H4 (cell line): ENCODE data around the gene NUTF2. TPM values are rescaled to one million over a fixed set of nuclear protein-coding genes. Genes with fewer than 3 reads are reported as not detected.
"Not testable (repeated sequence)": the region's sequence is repeated elsewhere in the genome, so short reads cannot be mapped to it uniquely, and the experiment has no call there.

Experiments
- DNase-seq: peaks from one replicate; pipeline ENCODE4 v3.0.0-alpha.2; 2015; ENCODE audit warnings: low spot score
- total RNA-seq: library from RNA; depleted of rRNA; stranded (reverse); fragments of >200 nt; shearing (Covaris generic); gene quantifications from 2 replicates; pipeline ENCODE4 v1.2.3, GENCODE V29; 2014; rRNA removed

NUTF2 gene
- 95.0 and 256 TPM in 2 replicates for total RNA-seq

DNA sequence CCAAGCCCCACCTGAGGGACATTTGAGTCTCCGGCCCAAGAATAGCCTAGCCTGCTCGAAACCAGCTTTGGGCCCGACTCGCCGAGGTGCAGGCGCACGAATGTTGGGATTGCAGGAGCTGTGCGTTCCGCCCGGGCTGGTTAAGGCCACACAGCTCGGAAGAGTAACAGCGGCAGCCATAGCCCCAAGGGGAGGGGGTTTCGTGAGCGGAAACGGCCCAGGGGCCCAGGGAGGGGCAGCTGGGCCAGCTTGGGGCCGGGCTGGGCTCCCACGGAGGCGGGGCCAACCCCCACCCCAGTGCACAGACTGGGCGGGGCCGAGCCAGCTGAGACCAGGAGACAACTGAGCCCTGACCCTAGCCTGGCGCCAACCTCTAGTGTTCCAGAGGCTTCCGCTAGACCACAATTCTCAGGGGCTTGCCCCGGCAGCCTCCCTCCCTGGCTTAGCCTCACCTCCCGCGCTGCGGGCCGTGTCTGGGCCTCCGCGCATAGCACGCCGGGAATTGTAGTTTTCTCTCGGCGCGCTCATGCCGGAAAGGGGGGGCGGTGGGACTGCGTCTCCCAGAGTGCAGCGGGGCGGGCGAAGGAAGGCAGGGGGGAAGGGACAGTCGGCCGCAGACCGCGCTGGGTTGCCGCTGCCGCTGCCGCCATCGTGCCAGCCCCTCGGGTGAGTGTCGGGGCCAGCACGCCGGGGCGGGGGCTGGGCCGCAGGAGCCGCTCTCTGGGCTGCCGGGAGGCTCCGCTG, at the start of gene NUTF2:
NUTF2 (plus strand) TSS at position 614 of the 744 bp plus-strand sequence. CDS start 18,198 bp downstream, outside the sequence.
- peak; percentile 92 for DNase-seq

DNA sequence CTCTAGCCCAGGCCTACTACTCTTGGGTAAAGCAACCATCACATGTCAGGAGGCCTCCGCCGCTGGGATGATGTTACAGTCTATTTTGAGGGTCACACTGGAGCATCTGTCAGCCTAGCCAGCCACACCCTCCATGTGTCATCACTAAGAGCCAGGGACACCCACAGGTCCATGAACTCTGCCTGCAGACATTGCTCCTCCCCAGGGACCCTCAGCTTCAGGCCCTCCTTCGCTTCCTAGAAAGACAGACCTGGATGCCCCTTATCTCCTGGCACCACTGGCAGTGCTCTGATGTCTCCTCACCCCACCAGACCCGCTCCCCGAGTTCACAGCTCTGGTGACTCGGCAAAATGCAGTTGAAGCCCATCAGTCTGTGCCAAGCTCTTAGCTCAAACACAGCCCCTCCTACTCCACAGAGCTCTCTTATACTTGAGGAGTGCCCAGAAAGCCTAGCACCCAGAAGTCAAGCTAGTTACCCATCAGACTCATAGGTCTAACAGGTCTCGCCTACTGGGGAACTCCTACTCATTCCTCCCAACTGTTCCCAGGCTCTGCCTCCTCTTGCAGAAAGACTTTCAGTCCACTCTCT, 46.3 kb upstream of the NUTF2 start:
- no peak for DNase-seq

DNA sequence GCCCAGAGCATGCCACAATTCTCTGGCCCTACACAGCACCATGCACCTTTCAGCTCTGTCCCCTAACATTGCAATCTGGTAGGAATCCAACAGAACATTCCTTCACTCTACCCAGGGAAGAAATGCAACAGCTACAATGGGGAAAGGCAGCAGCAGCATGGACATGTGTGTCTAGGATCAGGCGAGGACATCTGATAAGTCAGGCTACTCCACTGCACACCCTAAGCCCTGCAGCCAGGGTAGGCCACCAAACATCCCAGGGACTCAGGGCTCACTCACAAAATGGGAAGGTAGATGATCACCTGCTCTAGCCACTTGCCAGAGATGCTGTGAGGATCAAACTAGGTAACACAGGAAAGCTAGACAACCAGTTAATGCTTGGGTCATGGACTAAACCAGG, 45.5 kb upstream of the NUTF2 start:
- DNase-seq: no peak

DNA sequence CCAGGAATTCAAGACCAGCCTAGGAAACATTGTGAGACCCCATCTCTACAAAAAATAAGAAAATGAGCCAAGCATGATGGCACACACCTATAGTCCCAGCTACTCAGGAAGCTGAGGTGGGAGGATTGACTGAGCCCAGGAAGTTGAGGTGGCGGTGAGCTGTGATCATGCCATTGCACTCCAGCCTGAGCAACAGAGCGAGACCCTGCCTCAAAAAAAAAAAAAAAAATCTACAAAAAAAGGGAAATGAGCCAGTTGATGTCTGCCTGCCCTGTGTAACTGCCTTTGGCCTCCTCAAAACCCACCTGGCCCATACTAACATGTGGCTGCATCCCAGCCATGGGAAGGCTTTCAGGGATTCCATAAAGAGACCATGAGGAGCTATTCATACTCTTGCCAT, 44.9 kb upstream of the NUTF2 start:
- no peak for DNase-seq

DNA sequence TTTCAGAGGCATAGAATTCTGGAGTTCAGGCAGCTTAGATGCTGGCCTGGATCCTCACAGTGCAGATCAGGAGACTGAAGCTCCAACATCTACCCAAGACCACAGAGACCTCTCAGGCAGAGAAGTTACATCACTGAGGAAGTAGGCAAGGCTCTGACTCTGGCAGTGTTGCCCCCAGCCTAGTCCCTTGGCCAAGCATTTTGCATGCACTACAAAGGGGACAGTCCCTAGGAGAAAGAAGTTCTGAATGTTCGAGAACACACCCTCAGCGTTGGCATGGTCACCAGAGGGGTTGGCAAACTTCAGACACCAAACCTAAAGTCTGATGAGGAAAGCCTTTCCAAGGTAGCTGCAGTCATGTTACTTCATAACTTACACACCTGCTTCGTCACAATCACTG, 42.8 kb upstream of the NUTF2 start:
- DNase-seq: no peak

DNA sequence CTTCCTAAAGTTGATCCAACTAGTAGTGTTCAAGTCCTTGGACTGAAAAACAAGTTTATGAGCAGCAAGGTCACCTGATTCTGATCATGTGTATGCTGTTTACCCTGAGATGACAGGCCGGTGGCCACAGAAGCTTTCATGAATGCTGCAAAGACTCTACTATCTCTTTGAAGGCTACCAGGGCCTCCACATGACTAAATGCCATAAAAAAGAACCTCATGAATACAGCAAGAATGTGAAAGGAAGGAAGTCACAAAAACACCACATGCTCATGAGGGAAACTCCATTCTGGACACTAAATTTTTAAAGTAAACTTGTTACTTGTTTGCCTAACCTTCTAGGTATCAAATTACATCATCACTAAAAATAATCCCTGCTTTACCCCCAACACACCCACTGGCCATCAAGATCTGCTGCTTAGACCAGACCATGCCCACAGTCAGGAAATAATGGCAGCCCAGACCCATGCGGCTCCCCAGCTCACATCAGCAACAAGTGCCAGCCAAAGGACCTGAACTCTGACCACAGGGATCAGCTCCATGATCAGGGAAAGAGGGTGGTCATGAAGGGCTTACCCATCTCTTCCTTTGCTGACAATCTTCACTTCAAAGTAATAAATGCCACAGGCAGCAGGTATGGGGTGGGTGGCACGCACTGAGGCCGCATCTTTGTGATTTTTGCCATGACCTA, 41.7 kb upstream of the NUTF2 start:
- no peak for DNase-seq

DNA sequence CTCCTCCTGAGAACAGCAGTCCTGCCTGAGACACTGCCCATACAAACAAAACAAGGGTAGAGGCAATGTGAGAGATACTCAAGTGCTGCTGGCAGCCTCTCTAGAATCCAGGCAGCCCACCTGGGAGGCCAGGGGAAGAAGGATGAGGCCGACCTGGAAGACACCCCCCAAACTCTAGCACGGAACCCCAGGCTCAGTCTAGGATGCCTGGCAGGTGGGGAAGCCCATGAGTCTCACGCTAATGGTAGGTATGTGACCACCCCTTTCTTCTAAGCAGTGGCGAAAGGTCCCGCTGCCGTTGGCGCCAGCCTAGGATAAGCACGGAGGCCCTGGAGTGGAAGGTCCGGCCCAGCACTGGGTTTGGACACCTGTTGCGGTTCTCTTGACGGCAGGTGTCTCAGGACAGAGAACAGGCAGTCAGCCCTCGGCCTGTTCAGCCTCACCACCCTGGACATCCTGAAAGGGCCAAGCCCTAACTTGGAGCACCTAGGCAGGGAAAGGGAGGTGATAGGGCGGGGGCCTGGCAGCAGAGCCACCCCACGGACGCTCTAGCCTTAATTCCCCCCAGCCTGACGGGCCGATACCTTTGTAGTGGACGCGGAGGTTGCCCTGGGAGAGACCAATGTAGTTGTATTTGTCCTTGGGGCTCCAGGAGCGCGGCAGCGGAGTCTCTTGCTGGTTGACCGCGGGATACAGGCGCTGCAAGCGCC, 40.9 kb upstream of the NUTF2 start:
- no peak for DNase-seq

DNA sequence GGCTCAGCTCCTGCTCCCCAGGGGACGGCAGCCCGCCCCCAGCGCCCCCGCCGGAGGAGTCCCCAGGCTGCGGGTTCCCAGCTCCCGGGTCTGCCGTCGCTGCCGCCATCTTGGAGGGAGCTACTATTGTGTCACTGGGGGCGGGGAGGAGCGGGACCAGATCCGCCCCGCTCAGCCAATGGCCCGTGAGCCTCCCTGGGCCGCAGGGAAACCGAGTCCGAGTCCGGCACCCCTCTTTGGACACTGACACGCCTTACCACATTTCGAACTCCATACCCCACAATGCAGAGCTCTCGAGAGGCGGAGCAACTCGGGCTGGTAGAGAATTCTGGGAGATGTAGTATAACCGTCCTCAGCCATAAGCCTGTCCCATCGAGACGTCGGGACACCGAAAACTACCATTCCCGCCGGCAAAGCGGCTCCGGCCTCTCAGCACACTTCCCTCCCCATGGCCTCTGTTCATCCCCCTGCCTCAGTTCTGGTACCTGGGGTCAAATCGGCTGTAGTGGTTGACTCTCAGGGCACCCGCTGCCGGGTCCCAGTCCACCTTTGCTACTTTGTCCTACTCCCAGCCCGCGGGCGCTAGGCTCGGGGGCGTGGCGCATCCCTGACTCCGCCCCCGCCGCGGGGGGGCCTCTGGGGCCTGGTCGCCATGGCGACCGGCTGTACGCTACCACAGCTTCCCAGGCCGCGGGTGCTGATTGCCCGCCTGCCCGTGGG, 40.1 kb upstream of the NUTF2 start, which contains the start of the genes RANBP10 and TSNAXIP1:
RANBP10 (minus strand) TSS at position 133 of the 720 bp plus-strand sequence; CDS start at position 109, 24 bp downstream.
TSNAXIP1 (plus strand) TSS at position 462 of the 720 bp plus-strand sequence. CDS start 261 bp downstream, outside the sequence.
- DNase-seq: peak; percentile 99

DNA sequence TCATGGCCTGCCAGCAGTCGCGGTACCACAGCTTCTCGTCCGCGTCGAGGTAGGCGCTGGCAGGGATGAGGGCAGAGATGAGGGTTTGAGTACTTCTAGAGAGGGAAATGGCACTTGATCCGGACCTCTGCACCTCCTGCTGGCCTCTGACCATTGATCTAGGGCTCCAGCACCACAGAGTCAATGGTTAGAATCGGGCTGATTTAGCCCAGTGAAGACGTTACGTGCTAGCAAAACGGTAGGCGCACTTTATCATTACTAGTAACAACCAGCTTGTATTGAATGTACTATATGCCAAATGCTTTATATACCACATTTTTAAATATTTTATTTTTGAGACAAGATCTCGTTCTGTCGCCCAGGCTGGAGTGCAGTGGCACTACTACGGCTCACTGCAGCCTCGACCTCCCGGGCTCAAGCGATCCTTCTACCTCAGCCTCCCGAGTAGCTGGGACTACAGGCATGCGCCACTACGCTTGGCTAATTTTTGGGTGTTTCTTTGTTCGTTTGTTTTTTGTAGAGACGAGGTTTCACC, 39.5 kb upstream of the NUTF2 start:
- no peak for DNase-seq

DNA sequence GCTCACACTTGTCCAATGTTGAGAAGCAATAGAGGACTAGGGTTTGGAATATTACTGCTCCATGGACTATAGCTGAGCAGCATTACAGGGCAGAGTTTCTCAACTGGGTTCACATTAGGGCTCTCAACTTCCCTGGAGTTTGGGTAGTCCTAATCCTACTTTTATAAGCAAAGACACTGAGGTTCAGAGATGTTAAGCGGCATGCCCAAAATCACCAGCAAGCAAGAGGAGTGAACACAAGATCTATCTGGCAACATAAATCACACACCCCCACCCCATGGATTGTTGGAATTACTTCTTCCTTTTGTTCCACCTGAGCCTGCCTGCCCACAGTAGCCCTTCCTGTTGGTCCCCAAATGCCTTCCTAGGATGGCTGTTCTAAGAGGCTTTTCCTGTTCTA, 34.8 kb upstream of the NUTF2 start:
- no peak for DNase-seq

DNA sequence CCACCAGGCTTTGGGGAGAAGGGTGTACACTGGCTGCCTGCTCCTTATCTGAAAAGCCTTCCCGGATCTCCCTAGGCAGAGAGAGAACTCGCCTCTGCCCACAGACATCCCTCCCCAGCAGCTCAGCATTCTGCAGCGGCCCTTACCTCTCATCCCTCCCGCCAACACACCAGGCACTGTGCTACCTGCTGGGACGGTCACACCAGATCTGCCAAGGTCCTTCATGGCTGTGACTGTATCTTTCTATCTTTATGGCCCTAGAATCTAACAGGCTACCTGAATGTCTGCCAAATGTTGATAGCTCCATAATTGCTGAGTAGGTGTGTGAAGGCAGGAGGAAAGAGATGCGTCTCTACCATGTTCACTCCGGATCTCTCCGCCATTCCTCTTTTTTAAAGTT, 32.2 kb upstream of the NUTF2 start:
- DNase-seq: no peak

DNA sequence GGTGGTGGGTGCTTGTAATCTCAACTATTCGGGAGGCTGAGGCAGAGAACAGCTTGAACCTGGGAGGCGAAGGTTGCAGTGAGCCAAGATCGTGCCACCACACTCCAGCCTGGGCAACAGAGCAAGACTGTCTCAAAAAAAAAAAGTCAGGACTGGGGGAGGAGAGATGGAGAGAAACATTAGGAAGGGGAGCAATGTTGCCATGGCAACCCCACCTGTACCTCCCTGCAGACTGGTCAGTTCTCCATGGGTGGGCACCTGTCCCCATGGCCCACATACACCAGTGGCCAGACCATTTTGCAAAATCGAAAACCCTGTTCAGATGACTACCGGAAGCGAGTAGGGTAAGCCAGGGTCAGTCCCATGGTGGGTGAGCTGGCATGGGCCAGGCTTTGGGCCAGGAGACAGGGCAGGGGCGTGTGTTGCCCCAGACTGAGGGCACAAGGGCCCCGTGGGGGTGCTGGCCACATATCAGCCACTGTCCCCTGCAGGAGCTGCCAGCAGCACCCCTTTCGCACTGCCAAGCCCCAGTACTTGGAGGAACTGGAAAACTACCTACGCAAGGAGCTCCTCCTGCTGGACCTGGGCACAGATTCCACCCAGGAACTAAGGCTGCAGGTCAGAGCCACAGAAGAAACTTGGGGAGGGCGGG, 26.0 kb upstream of the NUTF2 start:
- DNase-seq: no peak

DNA sequence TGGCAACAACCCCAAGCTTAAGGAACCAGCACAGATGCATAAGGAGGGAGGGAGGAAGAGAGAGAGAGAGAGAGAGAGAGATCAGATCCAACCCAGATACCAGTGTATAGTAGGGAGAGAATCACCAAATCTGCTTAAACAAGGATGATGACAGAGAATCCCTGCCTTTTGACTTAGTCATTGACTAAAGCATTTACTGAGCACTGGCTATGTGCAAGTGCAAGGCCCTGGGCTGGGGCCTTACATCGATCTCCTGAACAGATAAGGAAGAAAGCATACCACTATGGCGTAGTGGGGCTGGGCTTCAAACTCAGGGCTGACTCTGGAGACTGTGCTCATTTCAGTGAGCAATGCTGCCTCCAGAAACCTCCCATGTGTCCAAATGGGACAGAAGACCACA, 24.2 kb upstream of the NUTF2 start:
- no peak for DNase-seq

DNA sequence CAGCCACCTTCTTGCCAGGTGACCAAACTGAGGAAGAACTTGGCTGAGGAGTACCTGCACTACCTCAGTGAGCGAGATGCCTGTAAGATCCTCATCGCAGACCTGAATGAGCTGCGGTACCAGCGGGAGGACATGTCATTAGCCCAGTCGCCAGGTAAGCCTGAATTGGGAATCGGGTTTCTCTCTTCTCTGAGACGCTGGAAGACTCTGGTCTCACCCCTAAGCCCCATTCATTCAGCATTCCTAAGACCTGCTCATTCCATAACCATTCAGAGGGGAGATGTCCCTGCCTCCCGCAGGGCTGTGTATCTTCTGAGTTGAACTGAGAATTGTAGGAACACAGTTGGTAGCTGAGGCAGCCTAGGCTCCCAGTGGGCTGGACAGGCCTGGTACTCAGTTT, 21.6 kb upstream of the NUTF2 start:
- no peak for DNase-seq

DNA sequence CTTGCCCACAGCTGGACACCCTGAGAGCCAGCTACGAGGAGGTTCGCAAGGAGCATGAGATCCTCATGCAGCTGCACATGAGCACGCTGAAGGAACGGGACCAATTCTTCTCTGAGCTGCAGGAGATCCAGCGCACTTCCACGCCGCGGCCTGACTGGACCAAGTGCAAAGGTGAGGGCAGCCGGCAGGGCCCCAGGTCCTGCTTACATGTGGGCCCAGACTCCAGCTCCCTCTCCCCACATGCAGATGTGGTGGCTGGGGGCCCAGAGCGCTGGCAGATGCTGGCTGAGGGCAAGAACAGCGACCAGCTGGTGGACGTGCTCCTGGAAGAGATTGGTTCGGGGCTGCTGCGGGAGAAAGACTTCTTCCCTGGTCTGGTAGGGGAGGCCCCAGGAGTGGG, 20.8 kb upstream of the NUTF2 start:
- no peak for DNase-seq

DNA sequence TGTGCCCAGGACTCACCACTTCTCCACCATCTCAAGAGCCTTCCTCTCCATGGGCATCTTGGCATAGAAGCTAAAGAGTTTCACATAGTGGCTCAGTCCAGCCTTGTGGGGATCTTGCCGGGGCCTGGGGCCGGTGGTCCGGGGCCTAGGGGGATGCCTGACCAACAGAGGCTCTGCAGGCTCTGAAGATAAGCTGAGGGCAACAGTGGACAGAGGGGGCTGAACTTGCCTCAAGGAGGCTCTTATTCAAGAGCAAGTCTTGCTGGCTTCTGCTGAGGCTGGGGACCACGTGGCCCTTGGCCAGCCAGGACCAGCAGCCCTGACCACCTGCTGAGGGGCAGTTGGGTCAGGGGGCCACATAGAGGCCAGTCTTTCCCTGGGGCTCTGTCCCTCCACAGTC, 18.1 kb upstream of the NUTF2 start:
- no peak for DNase-seq

DNA sequence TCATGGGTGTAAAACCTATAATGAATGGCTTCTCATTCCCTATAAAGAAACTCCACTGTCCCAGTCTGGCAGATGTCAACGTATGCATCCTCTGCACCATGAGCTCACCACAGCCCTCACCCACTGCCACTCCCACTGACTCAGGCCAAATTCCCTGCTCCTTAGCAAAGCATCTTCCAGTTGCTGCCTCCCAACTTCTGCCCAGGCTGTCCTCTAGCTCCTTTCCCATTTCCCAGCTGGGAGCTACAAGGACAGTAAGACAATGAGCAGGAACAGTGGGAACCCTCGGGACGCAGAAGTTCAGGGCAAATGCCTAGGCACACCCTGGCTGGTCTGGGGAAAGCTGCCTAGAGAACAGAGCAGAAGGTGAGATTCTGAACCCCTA, 13.7 kb upstream of the NUTF2 start:
- DNase-seq: no peak

DNA sequence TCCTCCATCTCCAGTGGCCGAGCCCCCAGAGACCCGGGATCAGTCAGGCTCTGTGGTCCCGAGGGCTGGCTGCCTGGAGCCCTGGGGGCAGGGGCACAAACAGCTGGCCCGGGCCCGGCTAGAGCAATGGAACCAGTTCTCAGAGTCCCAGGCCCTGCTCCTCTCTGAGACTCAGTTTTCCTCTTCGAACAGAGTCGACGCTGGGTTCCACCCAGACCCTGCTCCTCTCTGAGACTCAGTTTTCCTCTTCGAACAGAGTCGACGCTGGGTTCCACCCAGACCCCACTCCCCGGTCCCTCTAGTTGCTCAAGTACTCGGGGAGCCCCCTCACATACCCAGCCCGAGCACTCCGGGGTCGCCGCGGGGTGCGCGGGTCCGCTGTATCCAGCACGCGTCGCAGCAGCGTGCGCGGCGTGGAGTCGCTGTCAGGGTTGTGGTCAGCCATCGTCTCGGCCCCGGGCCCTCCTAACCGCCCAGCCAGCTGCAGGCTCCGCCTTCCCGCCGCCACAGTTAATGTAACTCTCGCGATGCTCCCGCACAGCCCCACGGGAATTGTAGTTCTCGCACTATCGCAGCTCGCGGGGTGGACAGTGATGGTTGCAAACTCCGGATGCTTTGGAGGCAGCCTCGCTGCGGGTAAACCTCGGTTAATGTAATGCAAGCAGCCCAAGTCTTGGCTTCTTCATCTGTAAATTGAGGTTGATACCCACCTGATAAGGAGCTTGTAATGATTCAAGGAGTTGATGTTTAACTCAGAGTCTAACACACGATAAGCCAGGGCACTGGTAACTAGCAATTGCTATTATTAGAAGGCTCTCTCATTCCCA, 13.1 kb upstream of the NUTF2 start:
- peak; percentile 79 for DNase-seq

DNA sequence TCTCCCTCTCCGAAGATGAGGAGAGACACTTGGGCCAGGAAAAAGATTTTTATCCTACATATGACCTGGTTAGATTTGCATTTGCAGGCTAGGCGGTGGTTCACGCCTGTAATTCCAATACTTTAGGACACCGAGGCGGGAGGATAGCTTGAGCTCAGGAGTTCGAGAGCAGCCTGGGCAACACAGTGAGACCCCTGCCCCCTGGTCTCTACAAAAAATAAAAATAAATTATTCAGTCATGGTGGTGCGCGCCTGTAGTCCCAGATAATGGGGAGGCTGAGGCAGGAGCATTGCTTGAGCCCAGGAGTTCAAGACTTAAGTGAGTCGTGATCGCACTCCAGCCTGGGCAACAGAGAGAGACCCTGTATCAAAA, 12.5 kb upstream of the NUTF2 start:
- DNase-seq: no peak

DNA sequence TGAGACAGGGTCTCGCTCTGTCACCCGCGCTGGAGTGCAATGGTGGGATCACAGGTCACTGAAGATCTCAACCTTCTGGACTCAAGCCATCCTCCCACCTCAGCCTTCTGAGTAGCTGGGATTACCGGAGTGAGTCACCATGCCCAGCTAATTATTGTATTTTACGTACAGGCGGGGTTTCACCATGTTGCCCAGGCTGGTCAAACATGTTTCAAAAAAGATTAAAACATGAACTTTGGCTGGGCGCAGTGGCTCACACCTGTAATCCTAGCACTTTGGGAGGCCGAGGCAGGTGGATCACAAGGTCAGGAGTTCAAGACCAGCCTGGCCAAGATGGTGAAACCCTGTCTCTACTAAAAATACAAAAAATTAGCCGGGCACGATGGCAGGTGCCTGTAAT, 9.5 kb upstream of the NUTF2 start:
- DNase-seq: not testable (repeated sequence)
